ENCODE measurements around the gene SLC8A1.

GRCh38 chr2:40105593-40105992, 346.3 kb downstream of the SLC8A1 start:
- TF ChIP-seq CTCF (IDR thresholded peaks at IDR 0.05) (no peak), POLR2A (IDR thresholded peaks at IDR 0.05) (no peak), EP300 (IDR thresholded peaks at IDR 0.05) (no peak)
